Germinal center (tissue), 1 donor: Measurements from ENCODE around the gene SOX15.
A peak's percentile ranks its signal among the peaks of the same experiment; 100 is the strongest.

Experiments
- DNase-seq: peaks from one replicate; pipeline ENCODE4 v3.0.0; 2012; ENCODE audit warnings: mixed read lengths, low spot score

SOX15 gene

DNA sequence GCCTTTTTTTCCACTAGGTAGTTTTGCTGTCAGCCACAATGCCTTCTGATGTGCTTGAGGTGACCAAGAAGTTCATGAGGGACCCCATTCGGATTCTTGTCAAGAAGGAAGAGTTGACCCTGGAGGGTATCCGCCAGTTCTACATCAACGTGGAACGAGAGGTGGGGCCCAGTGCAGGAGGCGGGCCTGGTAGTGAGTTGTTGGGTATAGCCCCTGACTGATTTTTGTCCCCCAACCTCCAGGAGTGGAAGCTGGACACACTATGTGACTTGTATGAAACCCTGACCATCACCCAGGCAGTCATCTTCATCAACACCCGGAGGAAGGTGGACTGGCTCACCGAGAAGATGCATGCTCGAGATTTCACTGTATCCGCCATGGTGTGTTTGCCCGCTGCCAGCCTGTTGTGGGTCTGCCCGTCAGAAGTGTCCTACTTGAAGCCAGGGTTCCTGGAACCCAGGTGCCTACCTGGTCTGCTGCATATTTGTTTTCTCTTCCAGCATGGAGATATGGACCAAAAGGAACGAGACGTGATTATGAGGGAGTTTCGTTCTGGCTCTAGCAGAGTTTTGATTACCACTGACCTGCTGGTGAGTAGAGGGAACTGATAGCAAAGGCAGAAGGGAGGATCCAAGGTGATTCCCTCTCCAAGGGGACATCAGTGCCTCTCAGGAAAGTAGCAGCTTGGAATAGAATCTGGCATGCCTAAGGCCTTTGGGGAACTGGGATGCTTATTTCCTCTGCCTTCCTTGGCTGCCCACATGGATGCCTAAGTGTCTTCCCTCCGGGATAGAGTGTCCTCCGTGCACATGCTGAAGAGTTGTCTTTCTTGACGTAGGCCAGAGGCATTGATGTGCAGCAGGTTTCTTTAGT, 12.3 kb downstream of the SOX15 start:
- no peak for DNase-seq

DNA sequence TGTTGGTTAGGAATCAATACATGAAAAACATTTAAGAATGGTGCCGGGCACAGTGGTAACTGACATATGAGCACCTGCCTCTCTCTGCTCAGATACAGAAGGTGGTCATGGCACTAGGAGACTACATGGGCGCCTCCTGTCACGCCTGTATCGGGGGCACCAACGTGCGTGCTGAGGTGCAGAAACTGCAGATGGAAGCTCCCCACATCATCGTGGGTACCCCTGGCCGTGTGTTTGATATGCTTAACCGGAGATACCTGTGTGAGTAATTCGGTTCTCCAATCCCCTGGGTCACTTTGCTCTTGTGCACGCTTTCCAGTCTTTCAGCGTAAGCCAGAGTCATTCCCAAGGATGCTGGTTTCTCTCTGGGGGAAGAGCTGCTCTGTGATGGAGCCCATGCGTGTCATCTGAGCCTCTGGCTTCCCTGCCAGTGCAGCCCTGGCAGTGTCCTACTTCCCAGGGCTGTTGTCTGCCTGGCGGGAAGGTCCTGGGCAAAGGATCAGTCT, 13.4 kb downstream of the SOX15 start:
- no peak for DNase-seq

DNA sequence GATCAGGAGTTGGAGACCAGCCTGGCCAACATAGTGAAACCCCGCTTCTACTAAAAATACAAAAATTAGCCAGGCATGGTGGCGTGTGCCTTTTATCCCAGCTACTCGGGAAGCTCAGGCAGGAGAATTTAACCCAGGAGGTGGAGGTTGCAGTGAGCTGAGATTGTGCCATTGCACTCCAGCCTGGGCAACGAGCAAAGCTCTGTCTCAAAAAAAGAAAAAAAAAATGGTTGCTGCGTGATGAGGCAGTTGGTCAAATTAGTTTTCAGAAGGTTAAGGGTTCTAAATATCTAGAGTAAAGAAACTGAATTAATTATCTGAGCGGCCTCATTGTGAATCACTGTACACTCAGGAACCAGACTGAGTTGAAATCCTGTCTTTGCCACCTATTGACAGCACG, 13.9 kb downstream of the SOX15 start:
- DNase-seq, result no peak

DNA sequence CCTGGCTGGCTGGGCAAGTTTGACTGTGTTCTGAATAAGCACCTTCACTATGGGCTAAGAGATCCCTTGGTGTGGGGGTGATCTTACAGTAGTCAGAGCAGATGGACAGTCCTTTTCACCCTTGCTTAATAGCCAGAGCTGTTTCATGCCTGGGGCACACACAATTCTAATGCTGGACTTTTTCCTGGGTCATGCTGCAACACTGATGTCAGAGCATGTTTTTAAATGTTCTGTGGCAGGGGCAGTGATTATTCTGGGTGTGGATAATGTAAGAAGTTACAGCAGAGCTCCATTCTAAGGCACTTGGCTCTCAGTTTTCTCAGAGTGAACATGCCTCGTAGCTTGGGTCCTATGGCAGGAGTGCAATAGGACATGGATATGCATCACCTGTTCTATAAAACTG, 14.4 kb downstream of the SOX15 start:
- no peak for DNase-seq

DNA sequence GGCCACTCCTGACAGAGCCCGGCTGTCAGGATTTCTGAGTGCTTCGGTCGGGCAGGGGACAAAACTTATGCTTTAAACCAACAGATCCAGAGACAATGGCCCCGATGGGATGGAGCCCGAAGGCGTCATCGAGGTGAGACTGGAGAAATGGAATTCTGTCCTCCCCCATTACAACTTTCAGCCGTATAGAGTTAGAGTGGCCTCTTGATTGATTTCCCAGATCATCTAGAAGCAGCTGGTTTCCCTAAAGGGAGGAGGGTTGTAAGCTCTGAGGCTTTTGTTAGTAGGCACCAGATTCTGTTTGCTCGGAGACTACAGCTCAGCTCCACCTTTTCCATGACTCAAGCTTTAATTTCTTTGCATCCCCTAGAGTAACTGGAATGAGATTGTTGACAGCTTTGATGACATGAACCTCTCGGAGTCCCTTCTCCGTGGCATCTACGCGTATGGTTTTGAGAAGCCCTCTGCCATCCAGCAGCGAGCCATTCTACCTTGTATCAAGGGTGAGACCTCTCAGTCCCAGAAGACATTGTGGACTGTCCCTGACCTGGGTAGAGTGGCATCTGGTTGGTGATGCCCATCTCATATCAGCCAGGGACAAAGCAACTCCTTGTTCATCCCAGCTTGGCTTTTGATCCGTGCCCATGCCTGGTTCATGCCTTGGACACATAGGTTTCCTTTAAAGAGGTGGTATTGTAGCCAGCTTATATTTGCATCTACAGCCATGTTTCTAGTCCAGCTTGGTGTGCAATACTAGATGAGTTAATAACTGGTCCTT, 15.5 kb downstream of the SOX15 start:
- DNase-seq, result no peak

DNA sequence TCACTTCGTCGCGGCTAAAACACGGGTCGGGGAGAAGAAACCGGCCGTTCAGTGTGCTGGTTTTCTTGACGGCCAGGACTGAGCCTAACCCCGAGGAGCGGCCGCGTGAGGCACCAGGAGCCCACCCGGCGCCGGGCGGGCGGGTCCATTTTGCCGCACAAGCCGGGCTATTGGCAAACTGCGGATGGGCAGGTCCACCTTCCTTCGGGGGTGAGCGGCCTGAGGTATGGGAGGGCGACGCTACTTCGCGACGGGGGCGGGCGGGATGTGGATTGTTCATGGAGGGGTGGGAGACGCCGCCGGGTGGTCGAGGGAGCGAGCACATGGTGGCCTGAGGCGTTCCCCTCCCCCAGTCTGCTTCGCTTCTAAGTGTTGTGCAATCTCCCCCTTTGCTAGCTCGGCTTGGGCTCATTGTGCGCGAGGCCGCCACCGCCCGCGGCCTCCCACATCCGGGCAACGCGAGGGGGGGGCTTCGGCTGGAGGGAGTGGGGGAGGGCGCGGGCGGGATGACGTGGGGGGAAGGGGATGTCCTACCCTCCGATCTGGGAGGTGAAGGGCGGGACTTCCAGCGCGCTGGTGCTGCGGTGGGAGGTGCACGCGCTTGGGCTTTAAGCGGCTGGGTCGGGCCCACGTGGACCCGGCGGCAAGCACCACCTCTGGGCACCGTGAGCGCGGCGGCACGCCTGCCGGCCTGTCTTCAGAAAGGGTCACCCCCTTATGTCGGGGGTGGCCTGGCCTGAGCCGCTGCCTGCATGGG, 16.4 kb downstream of the SOX15 start:
- DNase-seq, result peak; percentile 92

DNA sequence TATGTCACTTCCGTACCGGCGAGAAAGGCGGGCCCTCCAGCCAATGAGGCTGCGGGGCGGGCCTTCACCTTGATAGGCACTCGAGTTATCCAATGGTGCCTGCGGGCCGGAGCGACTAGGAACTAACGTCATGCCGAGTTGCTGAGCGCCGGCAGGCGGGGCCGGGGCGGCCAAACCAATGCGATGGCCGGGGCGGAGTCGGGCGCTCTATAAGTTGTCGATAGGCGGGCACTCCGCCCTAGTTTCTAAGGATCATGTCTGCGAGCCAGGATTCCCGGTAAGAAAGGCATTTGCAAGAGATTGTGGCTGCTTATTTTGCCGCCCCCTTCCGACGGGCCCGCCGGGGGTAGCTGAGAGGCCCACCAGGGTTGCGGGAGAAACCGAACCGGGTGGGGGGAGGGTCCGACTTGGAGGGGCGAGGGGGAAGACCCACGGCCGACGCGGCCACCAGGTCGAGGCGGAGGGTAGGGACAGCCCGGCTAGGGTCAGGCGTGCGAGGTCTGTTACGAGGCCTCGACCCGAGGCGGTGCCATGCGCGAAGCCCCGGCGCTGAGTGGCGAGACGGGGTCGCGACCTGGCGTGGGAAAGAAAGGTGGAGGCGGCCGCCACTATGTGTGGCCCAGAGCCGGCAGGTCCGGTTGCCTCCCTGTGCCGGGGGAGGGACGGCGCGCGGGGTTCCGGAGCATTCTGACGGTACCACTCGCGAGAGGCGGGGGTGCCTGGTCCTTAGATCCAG, 17.1 kb downstream of the SOX15 start:
- DNase-seq, result peak; percentile 99

DNA sequence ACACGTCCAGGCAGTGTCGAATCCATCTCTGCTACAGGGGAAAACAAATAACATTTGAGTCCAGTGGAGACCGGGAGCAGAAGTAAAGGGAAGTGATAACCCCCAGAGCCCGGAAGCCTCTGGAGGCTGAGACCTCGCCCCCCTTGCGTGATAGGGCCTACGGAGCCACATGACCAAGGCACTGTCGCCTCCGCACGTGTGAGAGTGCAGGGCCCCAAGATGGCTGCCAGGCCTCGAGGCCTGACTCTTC, 17.6 kb downstream of the SOX15 start:
- no peak for DNase-seq

DNA sequence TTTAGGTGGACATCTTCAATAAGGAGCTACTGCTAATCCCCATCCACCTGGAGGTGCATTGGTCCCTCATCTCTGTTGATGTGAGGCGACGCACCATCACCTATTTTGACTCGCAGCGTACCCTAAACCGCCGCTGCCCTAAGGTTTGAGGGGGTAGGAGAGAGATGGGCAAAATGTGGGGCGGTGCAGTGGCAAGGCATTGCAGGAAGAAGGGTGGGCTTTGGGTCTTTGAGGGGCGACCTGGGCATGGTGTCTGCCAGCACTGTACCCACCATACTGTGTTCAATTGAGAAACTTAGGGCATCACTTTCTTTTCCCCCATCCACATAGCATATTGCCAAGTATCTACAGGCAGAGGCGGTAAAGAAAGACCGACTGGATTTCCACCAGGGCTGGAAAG, 19.5 kb downstream of the SOX15 start:
- DNase-seq, result no peak

DNA sequence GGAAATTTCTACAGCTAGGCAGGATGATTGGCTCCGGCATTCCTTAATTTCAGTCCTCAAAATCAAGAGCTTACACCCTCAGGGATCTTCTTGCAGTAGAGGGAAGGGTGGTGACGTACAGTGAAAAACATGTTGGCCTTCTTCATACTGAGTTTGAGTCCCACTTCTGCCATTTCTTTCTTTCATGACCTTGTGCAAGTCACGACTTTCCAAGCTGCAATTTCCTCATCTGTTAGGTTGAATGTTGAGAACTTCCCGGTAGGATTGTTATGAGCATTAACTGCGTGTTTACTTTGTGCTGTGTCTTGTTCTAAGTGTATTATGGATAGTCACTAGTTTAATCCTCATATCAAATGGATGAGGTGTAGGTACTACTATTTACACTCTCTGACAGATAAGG, 20.3 kb downstream of the SOX15 start:
- no peak for DNase-seq

DNA sequence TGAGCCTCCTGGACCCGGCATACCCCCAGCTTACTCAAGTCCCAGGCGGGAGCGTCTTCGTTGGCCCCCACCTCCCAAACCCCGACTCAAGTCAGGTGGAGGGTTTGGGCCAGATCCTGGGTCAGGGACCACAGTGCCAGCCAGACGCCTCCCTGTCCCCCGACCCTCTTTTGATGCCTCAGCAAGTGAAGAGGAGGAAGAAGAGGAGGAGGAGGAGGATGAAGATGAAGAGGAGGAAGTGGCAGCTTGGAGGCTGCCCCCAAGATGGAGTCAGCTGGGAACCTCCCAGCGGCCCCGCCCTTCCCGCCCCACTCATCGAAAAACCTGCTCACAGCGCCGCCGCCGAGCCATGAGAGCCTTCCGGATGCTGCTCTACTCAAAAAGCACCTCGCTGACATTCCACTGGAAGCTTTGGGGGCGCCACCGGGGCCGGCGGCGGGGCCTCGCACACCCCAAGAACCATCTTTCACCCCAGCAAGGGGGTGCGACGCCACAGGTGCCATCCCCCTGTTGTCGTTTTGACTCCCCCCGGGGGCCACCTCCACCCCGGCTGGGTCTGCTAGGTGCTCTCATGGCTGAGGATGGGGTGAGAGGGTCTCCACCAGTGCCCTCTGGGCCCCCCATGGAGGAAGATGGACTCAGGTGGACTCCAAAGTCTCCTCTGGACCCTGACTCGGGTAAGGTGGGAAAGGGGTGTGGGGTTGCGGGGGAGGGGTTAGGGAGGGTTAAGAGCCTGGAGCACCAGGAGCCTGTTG, 26.6 kb downstream of the SOX15 start:
- DNase-seq, result no peak

DNA sequence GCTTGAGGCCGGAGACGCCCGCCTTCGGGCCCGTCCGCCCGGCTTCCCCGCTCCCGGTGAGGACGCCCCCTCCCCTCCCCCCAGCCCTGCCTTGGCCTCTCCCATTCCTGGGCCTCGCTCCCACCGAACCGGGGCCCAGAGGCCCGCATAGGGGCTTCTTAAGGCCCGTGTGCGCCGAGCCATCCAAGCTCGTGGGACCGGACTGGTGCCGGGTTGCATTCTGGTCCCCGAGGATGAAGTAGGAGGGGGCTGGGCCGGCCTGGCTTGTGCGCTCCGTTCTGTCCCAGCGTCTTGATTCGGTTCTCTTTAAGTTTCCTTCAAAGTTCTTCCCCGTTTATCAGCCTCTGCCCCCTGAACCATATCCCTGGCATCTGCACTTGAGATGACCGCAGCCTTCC, 27.7 kb downstream of the SOX15 start:
- no peak for DNase-seq

DNA sequence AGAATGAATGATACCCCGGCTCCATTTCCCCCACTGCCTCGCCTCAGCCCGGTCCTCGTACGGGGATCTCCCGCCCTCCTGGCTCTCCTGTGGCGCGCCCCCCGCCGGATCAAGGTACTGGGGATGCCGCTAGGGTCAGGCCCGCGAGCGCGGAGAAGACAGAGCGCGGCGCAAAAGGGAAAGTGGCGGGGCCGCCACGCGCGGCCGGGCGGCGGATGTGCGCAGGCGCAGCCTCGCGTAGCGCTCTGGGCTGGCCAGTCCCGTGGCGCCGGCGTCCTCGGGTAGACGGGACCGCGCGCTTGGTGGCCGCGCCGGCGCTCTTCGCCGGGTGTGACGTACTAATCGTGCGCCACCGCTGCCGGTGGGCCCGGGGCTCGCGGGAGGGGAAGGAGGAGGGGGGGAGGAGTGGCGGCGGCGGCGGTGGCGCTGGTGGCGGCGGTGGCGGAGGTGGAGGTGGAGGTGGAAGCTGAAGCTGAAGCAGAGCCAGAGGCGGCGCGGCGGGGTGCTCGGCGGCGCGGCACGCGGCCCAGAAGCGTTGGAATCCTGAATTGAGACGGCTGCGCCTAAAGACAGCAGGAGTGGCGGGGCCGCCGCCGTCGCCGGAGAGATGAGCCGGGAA, 28.2 kb downstream of the SOX15 start, which contains the start of gene SENP3:
SENP3 (plus strand) TSS at position 331 of the 619 bp plus-strand sequence. CDS start 1,158 bp downstream, outside the sequence.
- DNase-seq, result peak; percentile 97

DNA sequence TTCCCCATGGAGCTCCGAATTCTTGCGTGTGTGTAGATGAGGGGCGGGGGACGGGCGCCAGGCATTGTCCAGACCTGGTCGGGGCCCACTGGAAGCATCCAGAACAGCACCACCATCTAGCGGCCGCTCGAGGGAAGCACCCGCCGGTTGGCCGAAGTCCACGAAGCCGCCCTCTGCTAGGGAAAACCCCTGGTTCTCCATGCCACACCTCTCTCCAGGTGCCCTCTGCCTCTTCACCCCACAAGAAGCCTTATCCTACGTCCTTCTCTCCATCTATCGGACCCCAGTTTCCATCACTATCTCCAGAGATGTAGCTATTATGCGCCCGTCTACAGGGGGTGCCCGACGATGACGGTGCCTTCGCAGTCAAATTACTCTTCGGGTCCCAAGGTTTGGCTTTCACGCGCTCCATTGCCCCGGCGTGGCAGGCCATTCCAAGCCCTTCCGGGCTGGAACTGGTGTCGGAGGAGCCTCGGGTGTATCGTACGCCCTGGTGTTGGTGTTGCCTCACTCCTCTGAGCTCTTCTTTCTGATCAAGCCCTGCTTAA, 28.8 kb downstream of the SOX15 start:
- DNase-seq, result peak; percentile 90

DNA sequence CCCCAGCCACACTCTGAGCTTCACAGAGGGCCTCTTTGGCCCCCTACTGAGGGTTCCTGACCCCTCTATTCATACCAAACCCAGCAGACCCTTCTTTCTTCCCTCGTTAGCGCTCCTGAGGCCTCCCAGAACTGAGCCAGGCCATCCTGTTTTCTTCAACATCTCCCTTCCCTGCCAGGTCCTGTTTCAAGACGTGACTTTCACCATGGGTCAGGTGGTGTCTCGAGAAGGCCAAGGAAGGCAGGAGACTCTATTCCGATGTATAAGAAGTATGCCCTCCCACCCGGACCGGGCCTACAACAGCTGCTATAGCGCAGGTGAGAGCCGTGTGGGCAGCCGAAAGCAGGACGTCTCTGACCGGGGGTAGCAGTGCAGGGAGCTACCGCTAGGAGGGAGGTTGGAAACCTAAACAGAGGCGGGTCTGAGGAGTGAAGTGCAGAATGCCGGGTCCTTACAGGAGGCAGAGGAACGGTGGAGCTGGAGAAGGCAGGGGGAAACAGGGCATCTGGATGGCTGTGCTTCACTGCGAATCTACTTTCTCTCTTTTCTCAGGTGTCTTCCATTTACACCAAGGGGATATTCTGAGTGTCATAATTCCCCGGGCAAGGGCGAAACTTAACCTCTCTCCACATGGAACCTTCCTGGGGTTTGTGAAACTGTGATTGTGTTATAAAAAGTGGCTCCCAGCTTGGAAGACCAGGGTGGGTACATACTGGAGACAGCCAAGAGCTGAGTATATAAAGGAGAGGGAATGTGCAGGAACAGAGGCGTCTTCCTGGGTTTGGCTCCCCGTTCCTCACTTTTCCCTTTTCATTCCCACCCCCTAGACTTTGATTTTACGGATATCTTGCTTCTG, 29.5 kb downstream of the SOX15 start:
- peak; percentile 67 for DNase-seq

DNA sequence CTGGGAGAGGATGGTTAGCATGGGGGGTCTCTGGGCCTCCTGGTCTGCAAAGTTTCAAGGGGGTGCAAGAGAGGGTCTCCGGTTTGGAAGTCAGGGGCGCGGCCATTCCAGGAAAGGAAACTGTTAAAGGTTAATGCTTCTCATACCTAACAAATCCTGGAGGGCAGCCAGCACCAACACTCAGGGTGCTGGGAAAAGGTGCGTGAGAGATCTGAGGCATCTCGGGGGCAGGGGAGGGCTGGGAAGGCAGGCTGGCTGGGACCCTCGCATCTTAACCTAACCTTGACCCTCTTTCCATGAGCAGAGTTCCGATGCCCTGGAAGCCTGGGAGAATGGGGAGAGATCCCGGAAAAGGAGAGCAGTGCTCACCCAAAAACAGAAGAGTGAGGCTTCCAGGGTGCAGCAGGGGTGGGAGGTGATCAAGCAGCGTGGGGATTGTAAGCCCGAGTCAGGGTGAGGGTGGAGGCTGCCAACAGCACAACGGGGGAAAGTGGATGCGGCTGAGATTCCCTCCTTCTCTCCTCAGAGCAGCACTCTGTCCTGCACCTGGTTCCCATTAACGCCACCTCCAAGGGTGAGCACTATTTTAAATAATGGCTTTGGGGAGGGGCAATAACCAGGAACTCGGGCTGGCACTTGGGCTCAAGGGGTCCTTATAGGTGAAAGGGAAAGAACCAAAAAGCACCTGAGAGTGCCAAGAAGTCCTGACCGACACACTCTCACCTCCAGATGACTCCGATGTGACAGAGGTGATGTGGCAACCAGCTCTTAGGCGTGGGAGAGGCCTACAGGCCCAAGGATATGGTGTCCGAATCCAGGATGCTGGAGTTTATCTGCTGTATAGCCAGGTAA, 30.3 kb downstream of the SOX15 start:
- no peak for DNase-seq

DNA sequence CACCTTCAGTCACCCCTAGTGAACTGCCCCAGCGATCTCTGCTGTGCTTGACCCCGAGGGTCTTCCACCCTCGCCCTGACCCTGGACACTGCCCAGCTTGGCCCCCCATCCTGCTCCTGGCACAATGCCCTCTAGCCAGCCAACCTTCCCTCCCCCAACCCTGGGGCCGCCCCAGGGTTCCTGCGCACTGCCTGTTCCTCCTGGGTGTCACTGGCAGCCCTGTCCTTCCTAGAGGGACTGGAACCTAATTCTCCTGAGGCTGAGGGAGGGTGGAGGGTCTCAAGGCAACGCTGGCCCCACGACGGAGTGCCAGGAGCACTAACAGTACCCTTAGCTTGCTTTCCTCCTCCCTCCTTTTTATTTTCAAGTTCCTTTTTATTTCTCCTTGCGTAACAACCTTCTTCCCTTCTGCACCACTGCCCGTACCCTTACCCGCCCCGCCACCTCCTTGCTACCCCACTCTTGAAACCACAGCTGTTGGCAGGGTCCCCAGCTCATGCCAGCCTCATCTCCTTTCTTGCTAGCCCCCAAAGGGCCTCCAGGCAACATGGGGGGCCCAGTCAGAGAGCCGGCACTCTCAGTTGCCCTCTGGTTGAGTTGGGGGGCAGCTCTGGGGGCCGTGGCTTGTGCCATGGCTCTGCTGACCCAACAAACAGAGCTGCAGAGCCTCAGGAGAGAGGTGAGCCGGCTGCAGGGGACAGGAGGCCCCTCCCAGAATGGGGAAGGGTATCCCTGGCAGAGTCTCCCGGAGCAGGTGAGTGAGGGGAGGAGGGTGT, 31.2 kb downstream of the SOX15 start, which contains the start of gene TNFSF13:
TNFSF13 (plus strand) TSS at position 207 of the 776 bp plus-strand sequence; CDS start at position 497, 290 bp downstream.
- DNase-seq, result no peak
